GM21717 (cell line): ENCODE data around the gene ACBD6.

Experiments
- ATAC-seq: cut with Tn5 transposase; IDR thresholded peaks from one replicate; pipeline ENCODE4 v1.9.1; 2021; ENCODE audit warnings: mild to moderate bottlenecking, moderate library complexity; ENCODE audit not compliant: unreplicated experiment

Gene ACBD6

GRCh38 chr1:180246579-180246978 lies 255.8 kb downstream of the ACBD6 start:
- ATAC-seq, result no peak

GRCh38 chr1:180244840-180245239 lies 257.5 kb downstream of the ACBD6 start:
- ATAC-seq, result no peak

DNA sequence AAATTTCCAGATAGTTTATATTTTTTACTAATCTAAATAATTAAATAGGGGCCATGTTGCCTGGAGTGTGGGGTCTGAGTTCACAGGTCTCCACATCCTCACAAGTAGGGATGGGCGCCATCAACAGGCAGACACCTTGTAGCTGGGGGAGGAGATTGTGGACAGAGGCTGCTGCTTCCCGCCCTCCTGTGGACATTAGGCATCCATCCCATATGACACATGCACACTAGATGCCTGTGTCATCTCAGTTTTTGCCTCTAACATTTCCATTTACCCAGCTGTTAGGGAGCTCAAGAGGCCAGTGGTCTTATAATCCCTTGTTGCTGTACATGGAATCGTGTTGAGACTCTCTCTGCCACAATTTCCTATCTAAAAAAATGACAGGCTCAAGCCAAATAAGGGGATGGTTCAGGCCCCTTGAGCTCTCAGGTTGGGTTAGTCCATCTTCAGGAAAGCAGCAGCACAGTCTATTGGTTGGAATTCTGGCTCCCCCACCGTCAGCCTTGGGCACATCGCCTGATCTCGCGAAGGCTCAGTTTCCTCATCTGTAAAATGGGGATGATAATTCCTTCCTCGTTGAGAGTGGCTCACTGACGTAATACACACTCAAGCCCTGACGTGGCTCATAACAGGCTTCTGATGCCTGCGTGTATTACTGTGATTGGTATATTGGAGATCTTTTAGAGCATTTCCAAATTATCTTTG lies 258.7 kb downstream of the ACBD6 start:
- ATAC-seq, result no peak

DNA sequence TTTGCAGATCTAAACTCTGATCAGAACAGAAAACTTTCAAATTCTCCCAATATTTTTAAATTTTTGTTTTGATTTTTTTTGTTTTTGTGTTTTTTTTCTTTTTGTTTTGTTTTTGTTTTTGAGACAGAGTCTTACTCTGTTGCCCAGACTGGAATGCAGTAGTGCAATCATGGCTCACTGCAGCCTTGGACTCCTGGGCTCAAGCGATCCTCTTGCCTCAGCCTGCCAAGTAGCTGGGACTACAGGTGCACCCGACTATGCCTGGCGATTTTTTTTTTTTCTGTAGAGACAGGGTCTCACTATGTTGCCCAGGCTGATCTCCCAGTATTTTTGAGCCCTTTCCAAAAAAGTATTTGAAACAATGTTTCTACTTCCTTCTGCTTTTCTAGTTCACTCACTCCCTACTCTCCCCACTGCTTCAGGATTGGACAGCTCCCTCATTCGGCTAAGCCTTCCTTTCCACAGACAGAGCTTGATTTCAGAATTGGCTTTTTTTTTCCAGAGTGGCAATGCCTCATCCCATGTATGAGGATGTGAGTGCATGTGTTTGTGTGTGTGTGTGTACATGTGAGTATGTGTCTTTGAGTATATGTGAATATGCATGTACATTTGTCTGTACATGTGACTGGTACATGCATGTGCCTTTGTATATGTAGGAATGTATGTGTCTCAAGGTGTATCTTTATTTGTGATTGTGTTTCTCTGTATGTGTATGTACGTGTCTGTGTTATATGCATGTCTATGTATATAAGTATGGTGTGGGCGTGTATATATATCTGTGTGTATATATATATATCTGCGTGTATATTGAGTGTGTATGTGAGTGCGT lies 260.4 kb downstream of the ACBD6 start:
- ATAC-seq, result no peak

DNA sequence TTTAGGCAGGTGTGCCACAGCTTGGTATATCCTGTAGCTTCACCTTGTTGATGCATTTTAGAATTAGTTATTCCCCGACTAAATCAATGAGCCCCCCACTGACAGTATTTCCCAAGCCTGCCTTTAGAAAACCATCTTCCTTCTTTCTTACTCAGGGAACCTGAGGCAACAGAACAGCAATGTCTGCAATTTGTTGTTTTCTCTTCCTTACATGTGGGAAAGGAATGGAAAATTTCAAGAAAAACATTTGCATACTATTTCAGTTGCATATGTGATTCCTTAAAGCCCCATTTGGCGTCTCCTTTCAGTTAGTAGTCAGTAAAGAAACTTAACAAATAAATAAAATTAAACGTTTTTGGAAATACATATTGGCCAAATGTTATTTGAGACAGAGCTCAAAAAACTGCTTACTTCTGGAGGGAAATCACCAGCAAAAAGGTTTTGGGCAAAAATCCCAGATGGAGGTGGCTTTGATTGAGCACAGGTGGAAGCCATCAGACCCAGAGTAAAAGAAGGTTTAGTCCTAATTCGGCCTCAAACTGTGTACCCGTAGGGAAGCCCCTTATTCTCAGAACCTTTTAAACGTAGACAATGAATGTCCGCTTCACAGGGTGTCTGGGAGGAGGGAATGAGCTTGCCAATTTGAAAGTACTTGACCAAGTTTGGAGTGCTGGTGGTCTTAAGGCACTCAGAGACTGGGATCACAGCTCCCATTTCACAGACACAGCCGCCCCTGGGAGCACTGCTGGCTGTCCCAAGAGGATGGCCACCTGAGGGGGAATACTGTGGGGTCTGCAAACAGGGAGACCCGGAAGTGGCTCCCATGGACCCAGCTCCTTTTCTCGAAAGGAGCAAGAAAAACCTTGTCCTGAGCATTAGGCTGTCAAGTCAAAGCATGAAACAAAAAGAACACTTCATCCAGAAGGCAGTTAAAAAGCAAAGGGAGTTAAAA lies 263.0 kb downstream of the ACBD6 start:
- ATAC-seq, result no peak

- no peak for ATAC-seq
Measured at GRCh38 chr1:180238675-180239074, 263.7 kb downstream of the ACBD6 start.
